Measurements from ENCODE around the gene PTEN. TPM values are rescaled to one million over a fixed set of nuclear protein-coding genes. Genes with fewer than 3 reads are reported as not detected.
A peak's percentile ranks its signal among the peaks of the same experiment; 100 is the strongest.
"Not testable (repeated sequence)": the region's sequence is repeated elsewhere in the genome, so short reads cannot be mapped to it uniquely, and the experiment has no call there.

Gene PTEN
- polyA plus RNA-seq (2013, experiment 1 of 4): 39.5 TPM
- polyA plus RNA-seq (2013, experiment 2 of 4): 32.3 TPM
- 37.4 TPM for polyA plus RNA-seq (2013, experiment 3 of 4)
- polyA plus RNA-seq (2013, experiment 4 of 4): 40.8 TPM

DNA sequence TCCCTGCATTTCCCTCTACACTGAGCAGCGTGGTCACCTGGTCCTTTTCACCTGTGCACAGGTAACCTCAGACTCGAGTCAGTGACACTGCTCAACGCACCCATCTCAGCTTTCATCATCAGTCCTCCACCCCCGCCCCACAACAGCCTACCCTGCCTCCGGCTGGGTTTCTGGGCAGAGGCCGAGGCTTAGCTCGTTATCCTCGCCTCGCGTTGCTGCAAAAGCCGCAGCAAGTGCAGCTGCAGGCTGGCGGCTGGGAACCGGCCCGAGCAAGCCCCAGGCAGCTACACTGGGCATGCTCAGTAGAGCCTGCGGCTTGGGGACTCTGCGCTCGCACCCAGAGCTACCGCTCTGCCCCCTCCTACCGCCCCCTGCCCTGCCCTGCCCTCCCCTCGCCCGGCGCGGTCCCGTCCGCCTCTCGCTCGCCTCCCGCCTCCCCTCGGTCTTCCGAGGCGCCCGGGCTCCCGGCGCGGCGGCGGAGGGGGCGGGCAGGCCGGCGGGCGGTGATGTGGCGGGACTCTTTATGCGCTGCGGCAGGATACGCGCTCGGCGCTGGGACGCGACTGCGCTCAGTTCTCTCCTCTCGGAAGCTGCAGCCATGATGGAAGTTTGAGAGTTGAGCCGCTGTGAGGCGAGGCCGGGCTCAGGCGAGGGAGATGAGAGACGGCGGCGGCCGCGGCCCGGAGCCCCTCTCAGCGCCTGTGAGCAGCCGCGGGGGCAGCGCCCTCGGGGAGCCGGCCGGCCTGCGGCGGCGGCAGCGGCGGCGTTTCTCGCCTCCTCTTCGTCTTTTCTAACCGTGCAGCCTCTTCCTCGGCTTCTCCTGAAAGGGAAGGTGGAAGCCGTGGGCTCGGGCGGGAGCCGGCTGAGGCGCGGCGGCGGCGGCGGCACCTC is at the start of gene PTEN, which contains the start of gene KLLN:
PTEN (plus strand) TSS at position 573 of the 891 bp plus-strand sequence. CDS start 845 bp downstream, outside the sequence.
KLLN (minus strand) TSS at position 481 of the 891 bp plus-strand sequence. CDS start 1,046 bp downstream, outside the sequence.
- no peaks in the 10 kb centered on the region for H3K9me3 ChIP-seq (ENCODE audit: control insufficient read depth, low read length)
- H3K27ac ChIP-seq (ENCODE audit: insufficient read depth, low read depth, low read length, poor library complexity, severe bottlenecking): peak within 1 kb of the TSS; percentile 97
- WGBS, 2 experiments: 0% methylated on average over 89 of the region's 89 CpGs
- no peaks in the 10 kb centered on the region for H3K36me3 ChIP-seq (ENCODE audit: control insufficient read depth, insufficient read depth, low read length)
- no peaks in the 10 kb centered on the region for H3K27me3 ChIP-seq (ENCODE audit: control insufficient read depth, insufficient read depth, low read length, poor library complexity, severe bottlenecking)
- H3K4me3 ChIP-seq (ENCODE audit: insufficient read depth, low read depth, low read length): peak within 1 kb of the TSS; percentile 87
- H3K4me1 ChIP-seq (ENCODE audit: control insufficient read depth, insufficient read depth, low read length): peaks cover 7% of the 10 kb centered on the region

DNA sequence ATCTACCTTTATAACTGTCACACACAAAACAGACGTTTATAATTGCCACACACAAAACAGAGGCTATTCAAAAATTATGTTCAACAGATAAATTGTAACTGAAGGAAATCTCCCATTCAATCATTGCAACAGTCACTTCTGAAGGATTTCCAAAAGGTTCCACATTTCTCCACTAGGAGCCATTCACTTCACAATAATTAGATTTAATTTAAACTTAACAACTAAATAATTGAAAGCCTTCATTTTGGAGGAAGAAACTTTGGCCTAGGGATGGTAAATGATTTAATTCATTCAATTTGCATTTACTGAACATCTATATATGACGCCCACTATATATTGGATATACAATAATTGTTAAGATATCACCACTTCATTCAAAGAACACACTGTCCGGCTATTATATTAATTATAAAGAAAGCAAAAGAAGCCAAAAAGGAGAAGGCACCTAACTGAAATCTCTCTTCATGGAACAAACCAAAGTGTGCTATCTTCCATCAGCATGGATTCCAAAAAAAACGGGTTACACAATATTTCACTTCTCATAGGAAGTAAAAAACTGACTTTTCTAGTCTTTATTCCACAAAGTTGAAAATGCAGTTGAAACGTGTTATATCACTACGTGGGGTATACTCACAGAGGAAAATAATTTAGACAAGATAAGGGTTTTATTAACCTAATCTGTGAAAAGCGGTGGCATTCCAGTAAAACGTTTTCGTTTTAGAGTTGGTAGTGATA is 47.1 kb upstream of the PTEN start:
- Histone ChIP-seq H3K36me3 (ENCODE audit: control insufficient read depth, insufficient read depth, low read length) (no peaks in the 10 kb centered on the region), H3K4me1 (ENCODE audit: control insufficient read depth, insufficient read depth, low read length) (no peaks in the 10 kb centered on the region), H3K27me3 (ENCODE audit: control insufficient read depth, insufficient read depth, low read length, poor library complexity, severe bottlenecking) (peaks cover 6% of the 10 kb centered on the region), H3K9me3 (ENCODE audit: control insufficient read depth, low read length) (no peaks in the 10 kb centered on the region), H3K27ac (ENCODE audit: insufficient read depth, low read depth, low read length, poor library complexity, severe bottlenecking) (no peak overlapping the region), H3K4me3 (ENCODE audit: insufficient read depth, low read depth, low read length) (peak overlapping the region; percentile 84)
- 73 to 84% methylated on average over 6 to 9 of the region's 9 CpGs for WGBS, 2 experiments

DNA sequence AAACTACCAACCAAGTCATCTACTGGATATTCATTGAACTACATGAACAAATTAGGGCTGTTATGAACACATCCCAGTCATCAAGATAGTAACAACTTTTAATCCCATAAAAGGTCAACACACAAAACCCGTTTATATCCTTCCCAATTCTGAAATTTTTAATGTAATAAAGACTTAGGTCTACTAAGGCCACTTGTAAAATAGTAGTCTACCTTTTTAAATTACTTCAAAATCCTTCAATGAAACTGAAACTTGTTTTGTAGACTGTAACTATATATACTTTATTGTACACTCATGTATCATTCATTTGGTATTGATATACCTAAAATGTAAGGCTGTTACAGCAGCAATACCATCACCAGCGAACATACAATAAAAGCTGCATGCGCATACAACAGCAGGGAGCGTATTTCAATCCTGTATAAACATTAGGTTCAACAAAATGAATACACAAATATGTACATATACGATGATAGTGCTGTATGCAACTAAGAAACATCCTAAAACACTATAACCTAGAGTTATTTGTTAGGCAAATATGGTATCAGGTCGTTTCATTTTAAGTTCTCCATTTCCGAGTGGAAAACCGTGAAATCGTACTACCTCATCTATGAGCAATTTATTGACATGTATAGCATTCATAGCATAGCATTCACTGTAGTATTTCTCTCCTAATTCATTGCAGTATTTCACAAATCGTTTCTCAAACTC is 46.4 kb upstream of the PTEN start:
- H3K36me3 ChIP-seq (ENCODE audit: control insufficient read depth, insufficient read depth, low read length): no peaks in the 10 kb centered on the region
- H3K4me1 ChIP-seq (ENCODE audit: control insufficient read depth, insufficient read depth, low read length): no peaks in the 10 kb centered on the region
- peak overlapping the region; percentile 84 for H3K4me3 ChIP-seq (ENCODE audit: insufficient read depth, low read depth, low read length)
- no peaks in the 10 kb centered on the region for H3K9me3 ChIP-seq (ENCODE audit: control insufficient read depth, low read length)
- WGBS, 2 experiments: 9 to 14% methylated on average over 4 to 9 of the region's 10 CpGs
- H3K27ac ChIP-seq (ENCODE audit: insufficient read depth, low read depth, low read length, poor library complexity, severe bottlenecking): peak overlapping the region; percentile 73
- peaks cover 6% of the 10 kb centered on the region for H3K27me3 ChIP-seq (ENCODE audit: control insufficient read depth, insufficient read depth, low read length, poor library complexity, severe bottlenecking)

DNA sequence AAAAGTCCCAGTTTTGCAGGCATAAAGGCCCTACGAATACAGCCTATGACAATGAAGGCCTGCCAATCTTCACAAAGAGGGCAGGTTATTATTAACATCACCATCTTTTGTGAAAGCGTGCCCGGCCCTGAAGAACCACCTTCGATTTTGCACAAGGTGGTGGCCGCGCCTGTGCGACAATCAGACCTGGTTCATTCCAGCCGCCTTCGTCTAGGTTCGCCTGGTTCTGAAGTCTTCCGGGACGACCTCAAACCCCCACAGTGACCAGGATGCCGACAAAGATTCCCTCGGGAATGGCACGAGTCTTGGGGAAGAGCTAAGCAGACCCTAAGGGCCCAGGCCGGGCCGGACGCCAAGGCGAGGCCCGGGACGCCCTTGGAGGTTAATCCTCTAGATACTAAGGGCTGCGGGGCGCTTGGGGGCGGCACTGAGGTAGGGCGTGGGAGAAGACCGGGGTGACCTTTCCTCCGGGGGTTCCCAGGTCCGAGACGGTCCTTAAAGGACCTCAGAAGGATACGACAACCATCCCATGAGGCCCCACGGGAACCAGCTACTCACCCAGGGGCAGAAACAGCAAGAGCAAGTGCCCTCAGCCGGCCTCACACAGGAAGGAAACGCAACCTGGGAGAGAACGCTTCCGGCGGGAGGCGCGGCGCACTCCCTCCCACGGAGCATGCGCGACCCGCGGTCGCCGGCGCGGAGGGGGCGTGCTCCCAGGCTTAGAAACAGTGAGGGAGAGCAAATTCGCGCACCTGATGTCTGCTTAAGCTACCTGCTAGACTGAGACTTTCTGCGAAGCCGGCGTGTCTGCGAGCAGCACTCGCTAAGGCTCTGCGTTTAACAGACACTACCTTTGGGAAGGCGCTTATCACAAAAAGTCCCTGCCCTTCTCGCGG is 45.6 kb upstream of the PTEN start, which contains the start of gene ATAD1:
ATAD1 (minus strand) TSS at position 618 of the 896 bp plus-strand sequence. CDS start 3,627 bp downstream, outside the sequence.
- Histone ChIP-seq H3K9me3 (ENCODE audit: control insufficient read depth, low read length) (no peaks in the 10 kb centered on the region), H3K36me3 (ENCODE audit: control insufficient read depth, insufficient read depth, low read length) (no peaks in the 10 kb centered on the region), H3K4me3 (ENCODE audit: insufficient read depth, low read depth, low read length) (peak within 1 kb of the TSS; percentile 84), H3K27me3 (ENCODE audit: control insufficient read depth, insufficient read depth, low read length, poor library complexity, severe bottlenecking) (peaks cover 6% of the 10 kb centered on the region), H3K4me1 (ENCODE audit: control insufficient read depth, insufficient read depth, low read length) (no peaks in the 10 kb centered on the region), H3K27ac (ENCODE audit: insufficient read depth, low read depth, low read length, poor library complexity, severe bottlenecking) (peak within 1 kb of the TSS; percentile 73)
- WGBS, 2 experiments: 0% methylated on average over 60 of the region's 60 CpGs

DNA sequence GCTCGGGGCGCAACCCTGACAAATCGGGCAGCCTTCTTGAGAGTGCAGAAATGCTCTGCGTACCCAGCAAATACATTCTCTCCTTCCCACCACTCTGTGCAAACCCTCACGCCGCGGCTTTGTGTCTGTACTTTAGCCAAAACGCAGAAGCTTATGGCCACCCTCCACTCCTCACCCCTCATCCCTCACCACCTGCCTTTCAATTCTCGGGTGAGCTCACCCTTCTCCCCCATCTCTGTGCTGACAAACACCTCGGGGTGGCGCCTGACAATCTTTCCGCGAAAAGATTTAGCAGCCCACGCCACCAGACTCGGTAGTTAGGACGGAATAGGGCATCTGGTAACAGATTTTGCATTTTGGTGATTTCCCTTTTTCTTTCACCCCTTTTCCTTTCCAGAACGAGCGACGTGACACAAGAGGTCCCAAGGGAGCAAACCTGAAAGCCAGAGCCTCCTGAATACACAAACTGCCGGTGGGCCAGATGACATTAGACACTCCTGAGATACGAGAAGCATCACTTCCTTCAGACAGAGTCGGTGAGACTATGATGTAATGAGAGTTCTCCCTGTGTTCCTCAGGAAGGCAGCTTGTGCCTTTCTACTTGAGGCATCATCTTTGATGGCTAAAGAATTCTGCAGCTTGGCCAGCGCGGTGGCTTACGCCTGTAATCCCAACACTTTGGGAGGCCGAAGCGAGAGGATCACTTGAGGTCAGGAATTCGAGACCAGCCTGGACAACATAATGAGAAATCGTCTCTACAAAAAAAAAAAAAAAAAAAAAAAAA is 44.7 kb upstream of the PTEN start:
- Histone ChIP-seq H3K4me3 (ENCODE audit: insufficient read depth, low read depth, low read length) (peak overlapping the region; percentile 84), H3K9me3 (ENCODE audit: control insufficient read depth, low read length) (no peaks in the 10 kb centered on the region), H3K27ac (ENCODE audit: insufficient read depth, low read depth, low read length, poor library complexity, severe bottlenecking) (no peak overlapping the region), H3K27me3 (ENCODE audit: control insufficient read depth, insufficient read depth, low read length, poor library complexity, severe bottlenecking) (peaks cover 6% of the 10 kb centered on the region), H3K36me3 (ENCODE audit: control insufficient read depth, insufficient read depth, low read length) (no peaks in the 10 kb centered on the region), H3K4me1 (ENCODE audit: control insufficient read depth, insufficient read depth, low read length) (no peaks in the 10 kb centered on the region)
- 22 to 24% methylated on average over 29 of the region's 29 CpGs for WGBS, 2 experiments

DNA sequence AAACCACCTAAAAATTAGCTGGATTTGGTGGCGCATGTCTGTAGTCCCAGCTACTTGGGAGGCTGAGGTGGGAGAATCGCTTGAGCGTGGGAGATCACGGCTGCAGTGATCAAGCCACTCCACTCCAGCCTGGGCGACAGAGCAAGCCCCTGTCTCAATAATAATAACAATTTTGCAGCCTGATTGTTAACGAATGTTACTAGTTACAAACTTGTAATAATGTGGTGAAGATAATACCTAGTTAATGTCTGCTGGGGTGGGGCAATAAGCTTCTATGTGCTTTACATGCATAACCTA is 44.2 kb upstream of the PTEN start:
- no peaks in the 10 kb centered on the region for H3K4me1 ChIP-seq (ENCODE audit: control insufficient read depth, insufficient read depth, low read length)
- 93 to 96% methylated on average over 5 of the region's 6 CpGs for WGBS, 2 experiments
- no peaks in the 10 kb centered on the region for H3K9me3 ChIP-seq (ENCODE audit: control insufficient read depth, low read length)
- no peak overlapping the region for H3K4me3 ChIP-seq (ENCODE audit: insufficient read depth, low read depth, low read length)
- H3K27me3 ChIP-seq (ENCODE audit: control insufficient read depth, insufficient read depth, low read length, poor library complexity, severe bottlenecking): peaks cover 6% of the 10 kb centered on the region
- no peaks in the 10 kb centered on the region for H3K36me3 ChIP-seq (ENCODE audit: control insufficient read depth, insufficient read depth, low read length)
- no peak overlapping the region for H3K27ac ChIP-seq (ENCODE audit: insufficient read depth, low read depth, low read length, poor library complexity, severe bottlenecking)

DNA sequence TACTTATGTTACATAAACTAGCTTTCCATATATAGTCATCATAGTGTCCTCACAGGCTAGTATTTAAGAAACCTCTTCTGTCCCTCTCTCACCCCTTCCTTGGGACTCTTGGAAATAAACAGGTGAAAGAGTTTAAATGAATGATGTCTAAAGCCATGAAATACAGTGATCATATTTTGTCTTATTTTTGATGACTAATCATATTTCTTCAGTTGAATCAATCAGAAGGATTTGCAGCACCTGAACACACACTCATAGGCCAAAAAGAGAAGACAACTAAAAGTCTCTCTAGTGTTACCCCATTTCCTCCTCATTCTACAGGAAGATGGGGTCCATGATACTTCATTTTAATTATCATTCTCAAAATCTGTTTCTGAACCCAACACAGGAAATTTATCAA is 36.8 kb upstream of the PTEN start:
- no peak overlapping the region for H3K27ac ChIP-seq (ENCODE audit: insufficient read depth, low read depth, low read length, poor library complexity, severe bottlenecking)

DNA sequence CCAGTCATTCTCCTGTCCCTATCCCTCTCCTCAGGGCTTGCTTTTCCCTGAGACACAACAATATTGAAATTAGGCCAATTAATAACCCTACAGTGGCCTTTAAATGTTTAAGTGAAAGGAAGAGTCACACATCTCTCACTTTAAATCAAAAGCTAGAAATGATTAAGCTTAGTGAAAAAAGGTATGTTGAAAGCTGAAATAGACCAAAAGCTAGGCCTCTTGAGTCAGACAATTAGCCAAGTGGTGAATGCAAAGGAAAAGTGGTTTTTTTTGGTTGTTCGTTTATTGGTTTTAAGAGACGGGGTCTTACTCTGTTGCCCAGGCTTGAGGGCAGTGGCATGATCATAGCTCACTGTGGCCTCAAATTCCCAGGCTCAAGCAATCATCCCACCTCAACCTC is 35.7 kb upstream of the PTEN start:
- no peak overlapping the region for H3K4me3 ChIP-seq (ENCODE audit: insufficient read depth, low read depth, low read length)
- 90 to 94% methylated on average over 2 of the region's 2 CpGs for WGBS, 2 experiments
- no peaks in the 10 kb centered on the region for H3K36me3 ChIP-seq (ENCODE audit: control insufficient read depth, insufficient read depth, low read length)
- no peaks in the 10 kb centered on the region for H3K27me3 ChIP-seq (ENCODE audit: control insufficient read depth, insufficient read depth, low read length, poor library complexity, severe bottlenecking)
- H3K9me3 ChIP-seq (ENCODE audit: control insufficient read depth, low read length): no peaks in the 10 kb centered on the region
- no peak overlapping the region for H3K27ac ChIP-seq (ENCODE audit: insufficient read depth, low read depth, low read length, poor library complexity, severe bottlenecking)
- no peaks in the 10 kb centered on the region for H3K4me1 ChIP-seq (ENCODE audit: control insufficient read depth, insufficient read depth, low read length)

More for the DNA sequence above, 36.8 kb upstream of the PTEN start:
- Histone ChIP-seq H3K27me3 (ENCODE audit: control insufficient read depth, insufficient read depth, low read length, poor library complexity, severe bottlenecking) (no peaks in the 10 kb centered on the region), H3K36me3 (ENCODE audit: control insufficient read depth, insufficient read depth, low read length) (no peaks in the 10 kb centered on the region), H3K4me1 (ENCODE audit: control insufficient read depth, insufficient read depth, low read length) (no peaks in the 10 kb centered on the region), H3K9me3 (ENCODE audit: control insufficient read depth, low read length) (no peaks in the 10 kb centered on the region), H3K4me3 (ENCODE audit: insufficient read depth, low read depth, low read length) (no peak overlapping the region)

DNA sequence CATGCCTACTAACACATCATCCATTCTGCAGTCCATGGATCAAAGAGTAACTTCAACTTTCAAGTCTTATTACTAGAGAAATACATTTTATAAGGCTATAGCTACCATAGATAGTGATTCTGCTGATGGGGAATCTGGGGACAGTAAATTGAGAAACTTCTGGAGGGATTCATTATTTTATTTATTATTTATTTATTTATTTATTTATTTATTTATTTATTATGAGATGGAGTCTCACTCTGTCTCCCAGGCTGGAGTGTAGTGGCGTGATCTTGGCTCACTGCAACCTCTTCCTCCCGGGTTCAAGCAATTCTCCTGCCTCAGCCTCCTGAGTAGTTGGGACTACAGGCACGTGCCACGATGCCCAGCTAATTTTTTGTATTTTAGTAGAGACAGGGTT is 34.4 kb upstream of the PTEN start:
- not testable (repeated sequence) for H3K9me3 ChIP-seq (ENCODE audit: control insufficient read depth, low read length); H3K27me3 ChIP-seq (ENCODE audit: control insufficient read depth, insufficient read depth, low read length, poor library complexity, severe bottlenecking); H3K4me3 ChIP-seq (ENCODE audit: insufficient read depth, low read depth, low read length); H3K4me1 ChIP-seq (ENCODE audit: control insufficient read depth, insufficient read depth, low read length); H3K27ac ChIP-seq (ENCODE audit: insufficient read depth, low read depth, low read length, poor library complexity, severe bottlenecking); H3K36me3 ChIP-seq (ENCODE audit: control insufficient read depth, insufficient read depth, low read length)
- 91 to 97% methylated on average over 4 of the region's 4 CpGs for WGBS, 2 experiments

Measured in ectodermal cell (in vitro differentiated cells).